Measurements from ENCODE around the gene TPPP2. TPM values are rescaled to one million over a fixed set of nuclear protein-coding genes. Genes with fewer than 3 reads are reported as not detected.

The TPPP2 gene
- total and polyA plus RNA-seq, 4 donors, result 1.5 to 5.9 (median 1.6) TPM

DNA sequence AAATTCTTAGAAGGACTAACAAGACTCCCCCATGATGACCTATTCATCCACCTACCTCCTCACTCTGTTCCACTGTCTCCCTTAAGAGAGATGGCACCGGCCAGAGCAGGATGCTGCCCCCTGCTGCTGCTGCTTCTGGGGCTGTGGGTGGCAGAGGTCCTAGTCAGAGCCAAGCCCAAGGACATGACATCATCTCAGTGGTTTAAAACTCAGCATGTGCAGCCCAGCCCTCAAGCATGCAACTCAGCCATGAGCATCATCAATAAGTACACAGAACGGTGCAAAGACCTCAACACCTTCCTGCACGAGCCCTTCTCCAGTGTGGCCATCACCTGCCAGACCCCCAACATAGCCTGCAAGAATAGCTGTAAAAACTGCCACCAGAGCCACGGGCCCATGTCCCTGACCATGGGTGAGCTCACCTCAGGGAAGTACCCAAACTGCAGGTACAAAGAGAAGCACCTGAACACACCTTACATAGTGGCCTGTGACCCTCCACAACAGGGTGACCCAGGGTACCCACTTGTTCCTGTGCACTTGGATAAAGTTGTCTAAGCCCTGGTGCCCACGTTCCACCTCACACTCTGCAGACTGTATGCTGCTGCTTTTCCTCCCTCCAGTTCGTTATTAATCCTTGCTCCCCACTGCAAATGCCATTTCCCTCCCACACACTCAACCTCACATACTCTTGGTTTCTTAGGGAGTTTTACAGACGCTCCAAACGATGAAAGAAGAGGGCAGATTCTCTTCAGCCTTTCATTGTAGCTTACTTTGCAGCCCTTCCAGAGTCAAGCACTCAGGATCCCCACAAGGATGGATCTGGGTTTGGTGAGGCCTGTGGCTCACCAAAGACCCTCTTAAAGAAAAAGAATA, 28.0 kb downstream of the TPPP2 start, which contains the start of gene RNASE8:
Gene RNASE8, plus strand, starts transcription at position 20 of the 873 bp plus-strand sequence. Its CDS starts 71 bp downstream, at position 91.
- H3K4me1 ChIP-seq (ENCODE audit: control insufficient read depth in 4 of 4, insufficient read depth in 4 of 4, low read length in 3 of 4), result peaks cover 14 to 61% (median 51%) of the 10 kb centered on the region in 4 donors
- no peak within 1 kb of the TSS for H3K4me3 ChIP-seq (ENCODE audit: low read depth in 1 of 3, low read length in 3 of 3)
- 87% methylated on average over 8 of the region's 8 CpGs for WGBS
- DNase-seq (ENCODE audit: low spot score), result no peak
- H3K36me3 ChIP-seq (ENCODE audit: control insufficient read depth in 4 of 4, insufficient read depth in 3 of 4, low read depth in 1 of 4, low read length in 3 of 4), result no peaks in the 10 kb centered on the region
- no peak within 1 kb of the TSS for H3K9ac ChIP-seq (ENCODE audit: low read depth in 1 of 2, low read length in 2 of 2)
- H3K27ac ChIP-seq (ENCODE audit: low read depth in 1 of 2, low read length in 2 of 2), result peak within 1 kb of the TSS; percentile 1 to 6
- no peaks in the 10 kb centered on the region for H3K27me3 ChIP-seq (ENCODE audit: control insufficient read depth in 4 of 4, insufficient read depth in 4 of 4, low read length in 3 of 4)
- no peaks in the 10 kb centered on the region for H3K9me3 ChIP-seq (ENCODE audit: control insufficient read depth in 4 of 4, low read length in 3 of 4)
- TF ChIP-seq HNF4G (IDR thresholded peaks at IDR 0.05), result no peak
- TF ChIP-seq, protein P1, sequence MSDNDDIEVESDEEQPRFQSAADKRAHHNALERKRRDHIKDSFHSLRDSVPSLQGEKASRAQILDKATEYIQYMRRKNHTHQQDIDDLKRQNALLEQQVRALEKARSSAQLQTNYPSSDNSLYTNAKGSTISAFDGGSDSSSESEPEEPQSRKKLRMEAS (IDR thresholded peaks at IDR 0.05), result no peak
- TF ChIP-seq RAD21 (IDR thresholded peaks at IDR 0.05), result peak in 1 of 2 donors; percentile 39
- no peak for TF ChIP-seq EGR1 (IDR thresholded peaks at IDR 0.05; ENCODE audit: low read depth in 2 of 2)
- no peak for TF ChIP-seq SP1 (IDR thresholded peaks at IDR 0.05)
- TF ChIP-seq, protein P2, sequence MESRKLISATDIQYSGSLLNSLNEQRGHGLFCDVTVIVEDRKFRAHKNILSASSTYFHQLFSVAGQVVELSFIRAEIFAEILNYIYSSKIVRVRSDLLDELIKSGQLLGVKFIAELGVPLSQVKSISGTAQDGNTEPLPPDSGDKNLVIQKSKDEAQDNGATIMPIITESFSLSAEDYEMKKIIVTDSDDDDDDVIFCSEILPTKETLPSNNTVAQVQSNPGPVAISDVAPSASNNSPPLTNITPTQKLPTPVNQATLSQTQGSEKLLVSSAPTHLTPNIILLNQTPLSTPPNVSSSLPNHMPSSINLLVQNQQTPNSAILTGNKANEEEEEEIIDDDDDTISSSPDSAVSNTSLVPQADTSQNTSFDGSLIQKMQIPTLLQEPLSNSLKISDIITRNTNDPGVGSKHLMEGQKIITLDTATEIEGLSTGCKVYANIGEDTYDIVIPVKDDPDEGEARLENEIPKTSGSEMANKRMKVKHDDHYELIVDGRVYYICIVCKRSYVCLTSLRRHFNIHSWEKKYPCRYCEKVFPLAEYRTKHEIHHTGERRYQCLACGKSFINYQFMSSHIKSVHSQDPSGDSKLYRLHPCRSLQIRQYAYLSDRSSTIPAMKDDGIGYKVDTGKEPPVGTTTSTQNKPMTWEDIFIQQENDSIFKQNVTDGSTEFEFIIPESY (IDR thresholded peaks at IDR 0.05), result no peak
- TF ChIP-seq NR2F2 (IDR thresholded peaks at IDR 0.05), result no peak
- TF ChIP-seq TAF1 (conservative IDR thresholded peaks at IDR 0.05), result no peak

DNA sequence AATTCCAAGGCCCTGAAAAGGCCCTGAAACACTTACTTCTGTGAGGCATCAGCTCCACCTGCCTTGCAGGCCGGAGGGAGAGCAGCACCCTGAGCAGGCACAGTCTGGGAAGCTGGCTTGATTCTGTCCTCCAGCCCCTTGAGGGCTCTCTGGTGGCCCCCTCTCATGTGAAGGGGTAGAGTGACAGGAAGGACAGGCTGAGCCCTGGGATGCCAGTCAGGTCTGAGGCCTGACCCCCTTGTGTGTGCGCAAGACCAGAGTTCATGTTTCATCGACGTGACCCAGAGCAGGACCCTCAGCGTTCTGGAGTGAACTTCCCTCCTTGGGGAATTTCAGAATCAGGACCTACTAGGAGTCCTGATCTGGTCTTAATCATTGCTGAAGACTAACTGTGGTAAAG, 28.9 kb downstream of the TPPP2 start:
- H3K4me3 ChIP-seq (ENCODE audit: low read depth in 1 of 3, low read length in 3 of 3), result no peak overlapping the region
- TF ChIP-seq RXRA (IDR thresholded peaks at IDR 0.05), result no peak
- H3K36me3 ChIP-seq (ENCODE audit: control insufficient read depth in 4 of 4, insufficient read depth in 3 of 4, low read depth in 1 of 4, low read length in 3 of 4), result no peaks in the 10 kb centered on the region
- H3K4me1 ChIP-seq (ENCODE audit: control insufficient read depth in 4 of 4, insufficient read depth in 4 of 4, low read length in 3 of 4), result peaks cover 8 to 61% (median 51%) of the 10 kb centered on the region in 4 donors
- 87% methylated on average over 5 of the region's 5 CpGs for WGBS
- no peak for DNase-seq (ENCODE audit: low spot score)
- no peak overlapping the region for H3K9ac ChIP-seq (ENCODE audit: low read depth in 1 of 2, low read length in 2 of 2)
- H3K27me3 ChIP-seq (ENCODE audit: control insufficient read depth in 4 of 4, insufficient read depth in 4 of 4, low read length in 3 of 4), result no peaks in the 10 kb centered on the region
- H3K27ac ChIP-seq (ENCODE audit: low read depth in 1 of 2, low read length in 2 of 2), result no peak overlapping the region
- H3K9me3 ChIP-seq (ENCODE audit: control insufficient read depth in 4 of 4, low read length in 3 of 4), result no peaks in the 10 kb centered on the region

DNA sequence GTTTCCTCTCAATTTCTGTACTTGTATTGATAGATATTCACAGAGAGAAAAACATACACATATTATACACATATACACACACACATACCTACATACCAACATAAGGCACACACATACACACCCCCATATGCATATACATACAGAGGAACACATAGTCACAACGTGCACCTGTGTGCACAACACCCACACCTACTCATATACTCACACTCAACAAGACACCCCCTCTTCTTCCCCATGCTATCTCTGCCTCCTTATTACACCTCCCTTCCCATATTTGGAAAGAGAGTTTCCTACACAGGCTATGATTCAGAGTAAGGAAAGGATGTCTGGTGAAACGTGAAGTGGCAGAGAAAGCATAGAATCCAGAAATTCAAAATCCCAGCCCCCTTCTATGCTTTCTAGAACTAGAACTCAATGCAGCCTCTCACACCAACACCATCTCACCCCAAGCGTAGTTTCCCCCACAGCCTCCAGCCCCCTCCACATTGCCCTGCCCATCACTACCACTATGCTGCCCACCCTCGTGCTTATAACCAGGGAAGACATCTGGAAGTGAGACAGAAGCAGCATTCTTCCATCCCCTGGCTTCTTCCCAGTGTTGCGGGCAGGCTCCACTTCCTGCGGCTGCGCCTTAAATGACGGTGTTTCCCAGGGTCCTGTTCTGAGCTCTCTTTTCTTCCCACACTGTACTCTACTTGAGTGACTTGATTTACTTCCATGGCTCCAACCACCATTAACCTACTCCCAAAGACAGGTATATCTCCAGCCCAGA, 30.0 kb downstream of the TPPP2 start:
- Histone ChIP-seq H3K27ac (ENCODE audit: low read depth in 1 of 2, low read length in 2 of 2) (peak overlapping the region; percentile 85 to 93), H3K9me3 (ENCODE audit: control insufficient read depth in 4 of 4, low read length in 3 of 4) (no peaks in the 10 kb centered on the region), H3K4me3 (ENCODE audit: low read depth in 1 of 3, low read length in 3 of 3) (peak overlapping the region; percentile 23 to 67 (median 47)), H3K36me3 (ENCODE audit: control insufficient read depth in 4 of 4, insufficient read depth in 3 of 4, low read depth in 1 of 4, low read length in 3 of 4) (no peaks in the 10 kb centered on the region), H3K27me3 (ENCODE audit: control insufficient read depth in 4 of 4, insufficient read depth in 4 of 4, low read length in 3 of 4) (no peaks in the 10 kb centered on the region), H3K4me1 (ENCODE audit: control insufficient read depth in 4 of 4, insufficient read depth in 4 of 4, low read length in 3 of 4) (peaks cover 10 to 50% (median 46%) of the 10 kb centered on the region in 4 donors), H3K9ac (ENCODE audit: low read depth in 1 of 2, low read length in 2 of 2) (peak overlapping the region in 1 of 2 donors; percentile 76)
- DNase-seq (ENCODE audit: low spot score), result no peak
- WGBS, result 77% methylated on average over 8 of the region's 8 CpGs
- TF ChIP-seq, protein P3, sequence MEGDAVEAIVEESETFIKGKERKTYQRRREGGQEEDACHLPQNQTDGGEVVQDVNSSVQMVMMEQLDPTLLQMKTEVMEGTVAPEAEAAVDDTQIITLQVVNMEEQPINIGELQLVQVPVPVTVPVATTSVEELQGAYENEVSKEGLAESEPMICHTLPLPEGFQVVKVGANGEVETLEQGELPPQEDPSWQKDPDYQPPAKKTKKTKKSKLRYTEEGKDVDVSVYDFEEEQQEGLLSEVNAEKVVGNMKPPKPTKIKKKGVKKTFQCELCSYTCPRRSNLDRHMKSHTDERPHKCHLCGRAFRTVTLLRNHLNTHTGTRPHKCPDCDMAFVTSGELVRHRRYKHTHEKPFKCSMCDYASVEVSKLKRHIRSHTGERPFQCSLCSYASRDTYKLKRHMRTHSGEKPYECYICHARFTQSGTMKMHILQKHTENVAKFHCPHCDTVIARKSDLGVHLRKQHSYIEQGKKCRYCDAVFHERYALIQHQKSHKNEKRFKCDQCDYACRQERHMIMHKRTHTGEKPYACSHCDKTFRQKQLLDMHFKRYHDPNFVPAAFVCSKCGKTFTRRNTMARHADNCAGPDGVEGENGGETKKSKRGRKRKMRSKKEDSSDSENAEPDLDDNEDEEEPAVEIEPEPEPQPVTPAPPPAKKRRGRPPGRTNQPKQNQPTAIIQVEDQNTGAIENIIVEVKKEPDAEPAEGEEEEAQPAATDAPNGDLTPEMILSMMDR (IDR thresholded peaks at IDR 0.05; ENCODE audit: low read depth, low read length, missing input control), result no peak
- TF ChIP-seq HNF4G (IDR thresholded peaks at IDR 0.05) (no peak), FOXA2 (IDR thresholded peaks at IDR 0.05) (no peak), RAD21 (IDR thresholded peaks at IDR 0.05) (no peak), EGR1 (IDR thresholded peaks at IDR 0.05; ENCODE audit: low read depth in 2 of 2) (no peak), GABPA (IDR thresholded peaks at IDR 0.05 in 1 of 2, conservative IDR thresholded peaks at IDR 0.05 in 1 of 2) (no peak), RXRA (IDR thresholded peaks at IDR 0.05) (no peak), JUND (IDR thresholded peaks at IDR 0.05) (no peak), FOXA1 (IDR thresholded peaks at IDR 0.05) (no peak), NR2F2 (IDR thresholded peaks at IDR 0.05) (no peak), TAF1 (conservative IDR thresholded peaks at IDR 0.05) (no peak)
- TF ChIP-seq, protein P4, sequence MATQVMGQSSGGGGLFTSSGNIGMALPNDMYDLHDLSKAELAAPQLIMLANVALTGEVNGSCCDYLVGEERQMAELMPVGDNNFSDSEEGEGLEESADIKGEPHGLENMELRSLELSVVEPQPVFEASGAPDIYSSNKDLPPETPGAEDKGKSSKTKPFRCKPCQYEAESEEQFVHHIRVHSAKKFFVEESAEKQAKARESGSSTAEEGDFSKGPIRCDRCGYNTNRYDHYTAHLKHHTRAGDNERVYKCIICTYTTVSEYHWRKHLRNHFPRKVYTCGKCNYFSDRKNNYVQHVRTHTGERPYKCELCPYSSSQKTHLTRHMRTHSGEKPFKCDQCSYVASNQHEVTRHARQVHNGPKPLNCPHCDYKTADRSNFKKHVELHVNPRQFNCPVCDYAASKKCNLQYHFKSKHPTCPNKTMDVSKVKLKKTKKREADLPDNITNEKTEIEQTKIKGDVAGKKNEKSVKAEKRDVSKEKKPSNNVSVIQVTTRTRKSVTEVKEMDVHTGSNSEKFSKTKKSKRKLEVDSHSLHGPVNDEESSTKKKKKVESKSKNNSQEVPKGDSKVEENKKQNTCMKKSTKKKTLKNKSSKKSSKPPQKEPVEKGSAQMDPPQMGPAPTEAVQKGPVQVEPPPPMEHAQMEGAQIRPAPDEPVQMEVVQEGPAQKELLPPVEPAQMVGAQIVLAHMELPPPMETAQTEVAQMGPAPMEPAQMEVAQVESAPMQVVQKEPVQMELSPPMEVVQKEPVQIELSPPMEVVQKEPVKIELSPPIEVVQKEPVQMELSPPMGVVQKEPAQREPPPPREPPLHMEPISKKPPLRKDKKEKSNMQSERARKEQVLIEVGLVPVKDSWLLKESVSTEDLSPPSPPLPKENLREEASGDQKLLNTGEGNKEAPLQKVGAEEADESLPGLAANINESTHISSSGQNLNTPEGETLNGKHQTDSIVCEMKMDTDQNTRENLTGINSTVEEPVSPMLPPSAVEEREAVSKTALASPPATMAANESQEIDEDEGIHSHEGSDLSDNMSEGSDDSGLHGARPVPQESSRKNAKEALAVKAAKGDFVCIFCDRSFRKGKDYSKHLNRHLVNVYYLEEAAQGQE (IDR thresholded peaks at IDR 0.05), result no peak
- TF ChIP-seq, protein P5, sequence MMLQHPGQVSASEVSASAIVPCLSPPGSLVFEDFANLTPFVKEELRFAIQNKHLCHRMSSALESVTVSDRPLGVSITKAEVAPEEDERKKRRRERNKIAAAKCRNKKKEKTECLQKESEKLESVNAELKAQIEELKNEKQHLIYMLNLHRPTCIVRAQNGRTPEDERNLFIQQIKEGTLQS (IDR thresholded peaks at IDR 0.05), result no peak

Data from liver (tissue), 9 donors.